Measurements from ENCODE around the gene MTNR1A.
A peak's percentile ranks its signal among the peaks of the same experiment; 100 is the strongest.

The MTNR1A gene

GRCh38 chr4:186587416-186588018, 32.1 kb upstream of the MTNR1A start:
- peak; percentile 49 for DNase-seq (ENCODE audit: low spot score)
- in situ Hi-C loops (cut with MboI; ENCODE audit: low sequenced_read_pairs, unreplicated experiment), result loop anchor here (25.0 kb wide), 1 partner anchor 300 kb away; no protein-coding TSS in a partner anchor
- TF ChIP-seq CTCF (IDR thresholded peaks at IDR 0.05; ENCODE audit: borderline replicate concordance, control extremely low read depth, extremely low read depth, insufficient read depth, missing control alignments), result peak; percentile 83

- DNase-seq (ENCODE audit: low spot score), result no peak
- in situ Hi-C loops (cut with MboI; ENCODE audit: low sequenced_read_pairs, unreplicated experiment), result loop anchor here (25.0 kb wide), 1 partner anchor 299 kb away; no protein-coding TSS in a partner anchor
- no peak for TF ChIP-seq CTCF (IDR thresholded peaks at IDR 0.05; ENCODE audit: borderline replicate concordance, control extremely low read depth, extremely low read depth, insufficient read depth, missing control alignments)
Measured at GRCh38 chr4:186586205-186586604, 30.8 kb upstream of the MTNR1A start.

GRCh38 chr4:186584912-186585311, 29.5 kb upstream of the MTNR1A start:
- TF ChIP-seq CTCF (IDR thresholded peaks at IDR 0.05; ENCODE audit: borderline replicate concordance, control extremely low read depth, extremely low read depth, insufficient read depth, missing control alignments), result no peak
- in situ Hi-C loops (cut with MboI; ENCODE audit: low sequenced_read_pairs, unreplicated experiment), result loop anchor here (25.0 kb wide), 1 partner anchor 298 kb away; no protein-coding TSS in a partner anchor
- no peak for DNase-seq (ENCODE audit: low spot score)

GRCh38 chr4:186581421-186581820, 26.1 kb upstream of the MTNR1A start:
- TF ChIP-seq CTCF (IDR thresholded peaks at IDR 0.05; ENCODE audit: borderline replicate concordance, control extremely low read depth, extremely low read depth, insufficient read depth, missing control alignments), result no peak
- in situ Hi-C loops (cut with MboI; ENCODE audit: low sequenced_read_pairs, unreplicated experiment), result loop anchor here (25.0 kb wide), 1 partner anchor 294 kb away; no protein-coding TSS in a partner anchor
- DNase-seq (ENCODE audit: low spot score), result no peak

- TF ChIP-seq CTCF (IDR thresholded peaks at IDR 0.05; ENCODE audit: borderline replicate concordance, control extremely low read depth, extremely low read depth, insufficient read depth, missing control alignments), result no peak
- no peak for DNase-seq (ENCODE audit: low spot score)
- in situ Hi-C loops (cut with MboI; ENCODE audit: low sequenced_read_pairs, unreplicated experiment), result loop anchor here (25.0 kb wide), 1 partner anchor 293 kb away; no protein-coding TSS in a partner anchor
Measured at GRCh38 chr4:186580669-186581068, 25.3 kb upstream of the MTNR1A start.

- no peak for DNase-seq (ENCODE audit: low spot score)
- no peak for TF ChIP-seq CTCF (IDR thresholded peaks at IDR 0.05; ENCODE audit: borderline replicate concordance, control extremely low read depth, extremely low read depth, insufficient read depth, missing control alignments)
- in situ Hi-C loops (cut with MboI; ENCODE audit: low sequenced_read_pairs, unreplicated experiment), result no loop called here
Measured at GRCh38 chr4:186570193-186570996, 15.0 kb upstream of the MTNR1A start.

Measured in GM13976 (cell line).